ENCODE measurements around the gene GYPC. TPM values are rescaled to one million over a fixed set of nuclear protein-coding genes. Genes with fewer than 3 reads are reported as not detected.

Gene GYPC
- total RNA-seq, 1 donor from 2014 or later = 128 TPM

DNA sequence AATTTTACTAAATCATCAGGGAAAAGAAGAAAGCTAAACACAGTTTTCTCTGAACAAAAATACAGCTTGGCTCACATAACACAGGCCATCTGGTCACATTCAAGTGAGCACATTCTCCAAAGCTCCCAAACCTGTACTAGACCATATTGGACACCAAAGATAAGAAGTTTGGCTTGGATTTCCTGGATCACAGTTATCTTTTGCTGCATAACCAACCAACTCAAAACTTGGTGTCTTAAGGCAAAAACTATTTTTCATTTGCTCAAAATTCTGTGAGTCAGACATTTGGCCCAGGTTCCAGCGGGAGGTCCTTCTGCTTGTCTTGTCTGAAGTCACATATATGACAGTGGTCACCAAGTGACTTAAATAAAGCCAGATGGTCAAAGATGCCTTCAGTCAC is 83.2 kb downstream of the GYPC start:
- no peaks in the 10 kb centered on the region for H3K36me3 Mint-ChIP-seq (ENCODE audit: low read depth)

DNA sequence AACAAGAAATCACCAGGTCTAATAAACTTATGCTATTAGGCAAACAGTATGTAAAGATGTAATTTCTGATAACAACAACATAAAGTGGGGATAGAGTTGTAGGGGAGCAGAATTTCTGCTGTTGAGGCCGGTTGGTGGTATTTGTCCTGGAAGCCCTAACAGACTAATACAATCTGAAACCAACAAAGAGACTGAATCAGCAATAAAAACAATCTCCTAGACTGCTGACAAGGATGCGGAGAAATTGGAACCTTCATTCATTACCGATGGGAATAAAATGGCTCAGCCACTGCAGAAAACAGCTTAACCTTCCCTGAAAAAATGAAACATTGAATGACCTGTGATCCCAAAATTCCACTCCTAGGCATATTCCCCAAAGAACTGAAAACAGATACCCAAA is 88.7 kb downstream of the GYPC start:
- no peak overlapping the region for H3K4me3 Mint-ChIP-seq (ENCODE audit: low read depth)
- no peak overlapping the region for H3K27ac Mint-ChIP-seq
- peaks cover 2% of the 10 kb centered on the region for H3K4me1 Mint-ChIP-seq (ENCODE audit: low read depth)
- H3K9me3 Mint-ChIP-seq = no peaks in the 10 kb centered on the region
- H3K36me3 Mint-ChIP-seq (ENCODE audit: low read depth) = no peaks in the 10 kb centered on the region
- peaks cover 10% of the 10 kb centered on the region for H3K27me3 Mint-ChIP-seq (ENCODE audit: low read depth)
- DNase-seq (ENCODE audit: low spot score) = no peak
- intact Hi-C loops (cut with micrococcal nuclease) = no loop called here

More for the DNA sequence above, 83.2 kb downstream of the GYPC start:
- Mint-ChIP-seq H3K27ac (no peak overlapping the region), H3K27me3 (ENCODE audit: low read depth) (peaks cover 4% of the 10 kb centered on the region), H3K9me3 (no peaks in the 10 kb centered on the region), H3K4me1 (ENCODE audit: low read depth) (no peaks in the 10 kb centered on the region), H3K4me3 (ENCODE audit: low read depth) (no peak overlapping the region)
- intact Hi-C loops (cut with micrococcal nuclease) = no loop called here
- no peak for DNase-seq (ENCODE audit: low spot score)

Other genes with a start within 250 kb of the GYPC start
- gene TEX51, start 242.7 kb downstream of the GYPC start, total RNA-seq = not detected in 2 replicates

Measured in activated T-helper 2 cell treated with anti-CD3 and anti-CD28 coated beads, Interferon-gamma antibody, Interleukin-2, Interleukin-4, amounts not matched to agents 10 μg/mL and 5 μg/mL and 100 μg/mL, durations not matched to agents 14 hours and 24 hours and 36 hours (primary cell).